COLO668 (cell line): ENCODE measurements around the gene LRRC61.

Experiments
- DNase-seq: peaks from one replicate; lab custom pipeline; 2025; ENCODE audit not compliant: unreplicated experiment; lab: John Stamatoyannopoulos, UW

The LRRC61 gene

GRCh38 chr7:150368884-150369747, 46.0 kb downstream of the LRRC61 start:
- peak; percentile 74 for DNase-seq

- DNase-seq: no peak
Observed at GRCh38 chr7:150369748-150370501, 46.8 kb downstream of the LRRC61 start.

GRCh38 chr7:150370612-150371071, 47.5 kb downstream of the LRRC61 start:
- no peak for DNase-seq

GRCh38 chr7:150371131-150371995, 48.2 kb downstream of the LRRC61 start:
- DNase-seq: no peak

- DNase-seq: no peak
Observed at GRCh38 chr7:150371996-150372270, 48.8 kb downstream of the LRRC61 start.

GRCh38 chr7:150372271-150373048, 49.3 kb downstream of the LRRC61 start:
- DNase-seq: no peak

- no peak for DNase-seq
Observed at GRCh38 chr7:150373049-150373801, 50.1 kb downstream of the LRRC61 start.

- DNase-seq: no peak
Observed at GRCh38 chr7:150374026-150374425, 50.9 kb downstream of the LRRC61 start.

GRCh38 chr7:150374472-150374871, 51.3 kb downstream of the LRRC61 start:
- no peak for DNase-seq

GRCh38 chr7:150375662-150376521, 52.7 kb downstream of the LRRC61 start:
- no peak for DNase-seq

- no peak for DNase-seq
Observed at GRCh38 chr7:150376560-150376959, 53.4 kb downstream of the LRRC61 start.

- DNase-seq: no peak
Observed at GRCh38 chr7:150377196-150377595, 54.0 kb downstream of the LRRC61 start.

GRCh38 chr7:150377635-150378034, 54.5 kb downstream of the LRRC61 start:
- DNase-seq: no peak

GRCh38 chr7:150378115-150378852, 55.1 kb downstream of the LRRC61 start:
- DNase-seq: peak; percentile 89

- peak; percentile 98 for DNase-seq
Observed at GRCh38 chr7:150378853-150379440, 55.8 kb downstream of the LRRC61 start, which contains the start of gene ZNF775. Gene ZNF775 (plus strand): TSS chr7:150379330. CDS start chr7:150388471, 9,141 bp downstream.

GRCh38 chr7:150379441-150380379, 56.6 kb downstream of the LRRC61 start:
- peak; percentile 31 for DNase-seq

GRCh38 chr7:150380463-150380862, 57.3 kb downstream of the LRRC61 start:
- no peak for DNase-seq
